Activated naive CD4-positive, alpha-beta T cell treated with anti-CD3 and anti-CD28 coated beads for 36 hours (primary cell): ENCODE results near the gene HSPG2. TPM values are rescaled to one million over a fixed set of nuclear protein-coding genes. Genes with fewer than 3 reads are reported as not detected.
"Not testable (repeated sequence)": the region's sequence is repeated elsewhere in the genome, so short reads cannot be mapped to it uniquely, and the experiment has no call there.

ENCODE experiments used
- CTCF ChIA-PET: fragments of 350-600 bp; sonication (Branson Sonifier 250); formaldehyde crosslinking; loops from one replicate; lab custom pipeline; 2021; ENCODE audit warnings: antibody characterized with exemption; lab: Charles Lee
- DNase-seq: peaks from one replicate; pipeline ENCODE4 v3.0.0-alpha.2; 2020
- H3K27ac Mint-ChIP-seq: one replicate; pipeline ENCODE4 v1.8.0; 2021; ENCODE audit warnings: mild to moderate bottlenecking, mixed read lengths
- H3K27me3 Mint-ChIP-seq: one replicate; pipeline ENCODE4 v1.8.0; 2021; ENCODE audit warnings: low read depth, mixed read lengths
- H3K36me3 Mint-ChIP-seq: one replicate; pipeline ENCODE4 v1.8.0; 2021; ENCODE audit warnings: low read depth, mixed read lengths
- H3K4me1 Mint-ChIP-seq: one replicate; pipeline ENCODE4 v1.8.0; 2021; ENCODE audit warnings: low read depth, mixed read lengths
- H3K4me3 Mint-ChIP-seq: one replicate; pipeline ENCODE4 v1.8.0; 2021; ENCODE audit warnings: mild to moderate bottlenecking, moderate library complexity, mixed read lengths
- H3K9me3 Mint-ChIP-seq: one replicate; pipeline ENCODE4 v1.8.0; 2021; ENCODE audit warnings: mixed read lengths
- intact Hi-C: fragments of 100-400 bp; cut with micrococcal nuclease; formaldehyde crosslinking; loops from one replicate; pipeline ENCODE4 v1.15.1; 2023
- total RNA-seq, 2 experiments: library from RNA; stranded (reverse); gene quantifications; one replicate each; pipeline ENCODE4 v1.2.3, GENCODE V29; 2021

HSPG2 gene
- total RNA-seq, 2 experiments from 2014 or later: 4.5 to 4.9 TPM

GRCh38 chr1:21972973-21973441 is 35.9 kb upstream of the HSPG2 start:
- H3K27ac Mint-ChIP-seq, H3K4me1 Mint-ChIP-seq, H3K4me3 Mint-ChIP-seq, H3K9me3 Mint-ChIP-seq, H3K27me3 Mint-ChIP-seq, H3K36me3 Mint-ChIP-seq, DNase-seq, intact Hi-C loops, CTCF ChIA-PET: not testable (repeated sequence)

- DNase-seq, intact Hi-C loops, H3K4me3 Mint-ChIP-seq, H3K9me3 Mint-ChIP-seq, H3K27me3 Mint-ChIP-seq, H3K27ac Mint-ChIP-seq, CTCF ChIA-PET, H3K4me1 Mint-ChIP-seq, H3K36me3 Mint-ChIP-seq: not testable (repeated sequence)
These were observed 33.4 kb upstream of the HSPG2 start for GRCh38 chr1:21970523-21970922.

GRCh38 chr1:21969066-21969465 is 32.0 kb upstream of the HSPG2 start:
- H3K4me1 Mint-ChIP-seq, H3K9me3 Mint-ChIP-seq, H3K4me3 Mint-ChIP-seq, H3K36me3 Mint-ChIP-seq, H3K27me3 Mint-ChIP-seq, DNase-seq, H3K27ac Mint-ChIP-seq, CTCF ChIA-PET: not testable (repeated sequence)
- intact Hi-C loops: loop anchor here (10.0 kb wide), 1 partner anchor 454 kb away; no protein-coding TSS in a partner anchor

- H3K27me3 Mint-ChIP-seq, H3K36me3 Mint-ChIP-seq, H3K9me3 Mint-ChIP-seq, CTCF ChIA-PET, DNase-seq, H3K4me3 Mint-ChIP-seq, H3K4me1 Mint-ChIP-seq, H3K27ac Mint-ChIP-seq: not testable (repeated sequence)
- intact Hi-C loops: loop anchor here (10.0 kb wide), 1 partner anchor 452 kb away; no protein-coding TSS in a partner anchor
These were observed 30.1 kb upstream of the HSPG2 start for GRCh38 chr1:21967216-21967615.

- intact Hi-C loops: loop anchor here (10.0 kb wide), 1 partner anchor 452 kb away; no protein-coding TSS in a partner anchor
- Mint-ChIP-seq H3K4me1 (peaks cover 3% of the 10 kb centered on the region), H3K27ac (no peak overlapping the region), H3K27me3 (no peaks in the 10 kb centered on the region), H3K9me3 (no peaks in the 10 kb centered on the region), H3K36me3 (no peaks in the 10 kb centered on the region), H3K4me3 (no peak overlapping the region)
- DNase-seq: no peak
- CTCF ChIA-PET: interaction anchor here (0.7 to 0.8 kb wide), 4 partner anchors 11 to 72 kb away, joined by 3 to 4 read pairs (median 4); no protein-coding TSS in a partner anchor
These were observed 29.3 kb upstream of the HSPG2 start for GRCh38 chr1:21966247-21967000.

- peaks cover 3% of the 10 kb centered on the region for H3K4me1 Mint-ChIP-seq
- no peaks in the 10 kb centered on the region for H3K9me3 Mint-ChIP-seq
- CTCF ChIA-PET: interaction anchor here (0.5 to 1.1 kb wide), 9 partner anchors 12 to 1404 kb away, joined by 3 to 6 read pairs (median 4); no protein-coding TSS in a partner anchor
- intact Hi-C loops: loop anchor here (2.0 to 10.0 kb wide), 3 partner anchors 181 to 449 kb away; partner anchors contain the start of gene USP48
- no peaks in the 10 kb centered on the region for H3K36me3 Mint-ChIP-seq
- DNase-seq: peak; percentile 94
- no peak overlapping the region for H3K4me3 Mint-ChIP-seq
- H3K27me3 Mint-ChIP-seq: no peaks in the 10 kb centered on the region
- peak overlapping the region; percentile 11 for H3K27ac Mint-ChIP-seq
These were observed 26.5 kb upstream of the HSPG2 start for GRCh38 chr1:21963477-21964217.

GRCh38 chr1:21961799-21962198 is 24.7 kb upstream of the HSPG2 start:
- H3K27me3 Mint-ChIP-seq: no peaks in the 10 kb centered on the region
- H3K4me1 Mint-ChIP-seq: peaks cover 21% of the 10 kb centered on the region
- H3K36me3 Mint-ChIP-seq: no peaks in the 10 kb centered on the region
- no peak overlapping the region for H3K27ac Mint-ChIP-seq
- intact Hi-C loops: loop anchor here (5.0 to 10.0 kb wide), 2 partner anchors 304 to 447 kb away; no protein-coding TSS in a partner anchor
- no peaks in the 10 kb centered on the region for H3K9me3 Mint-ChIP-seq
- H3K4me3 Mint-ChIP-seq: no peak overlapping the region
- no peak for DNase-seq
- CTCF ChIA-PET: no interaction called here

GRCh38 chr1:21961337-21961736 is 24.2 kb upstream of the HSPG2 start:
- DNase-seq: no peak
- no peaks in the 10 kb centered on the region for H3K36me3 Mint-ChIP-seq
- H3K9me3 Mint-ChIP-seq: no peaks in the 10 kb centered on the region
- H3K27ac Mint-ChIP-seq: no peak overlapping the region
- H3K4me1 Mint-ChIP-seq: peaks cover 26% of the 10 kb centered on the region
- H3K27me3 Mint-ChIP-seq: no peaks in the 10 kb centered on the region
- no peak overlapping the region for H3K4me3 Mint-ChIP-seq
- CTCF ChIA-PET: no interaction called here
- intact Hi-C loops: loop anchor here (5.0 to 10.0 kb wide), 2 partner anchors 304 to 447 kb away; no protein-coding TSS in a partner anchor

- Mint-ChIP-seq H3K27ac (peak overlapping the region; percentile 86), H3K4me1 (peaks cover 29% of the 10 kb centered on the region), H3K27me3 (no peaks in the 10 kb centered on the region), H3K36me3 (no peaks in the 10 kb centered on the region), H3K4me3 (peak overlapping the region; percentile 55), H3K9me3 (no peaks in the 10 kb centered on the region)
- intact Hi-C loops: loop anchor here (2.0 kb wide), 2 partner anchors 20 to 174 kb away; partner anchors contain the start of genes HSPG2 and USP48
- CTCF ChIA-PET: interaction anchor here (0.6 to 1.3 kb wide), 5 partner anchors 9 to 243 kb away, joined by 3 to 5 read pairs (median 3); partner anchors contain the start of gene USP48
- DNase-seq: peak; percentile 69
These were observed 19.8 kb upstream of the HSPG2 start for GRCh38 chr1:21956720-21957552.

GRCh38 chr1:21955501-21956281 is 18.6 kb upstream of the HSPG2 start:
- intact Hi-C loops: loop anchor here (2.0 kb wide), 2 partner anchors 19 to 173 kb away; partner anchors contain the start of genes HSPG2 and USP48
- DNase-seq: peak; percentile 24
- Mint-ChIP-seq H3K27me3 (no peaks in the 10 kb centered on the region), H3K36me3 (no peaks in the 10 kb centered on the region), H3K9me3 (no peaks in the 10 kb centered on the region), H3K4me1 (peaks cover 29% of the 10 kb centered on the region), H3K4me3 (no peak overlapping the region), H3K27ac (peak overlapping the region; percentile 86)
- CTCF ChIA-PET: interaction anchor here (1.3 kb wide), 1 partner anchor 7 kb away, joined by 4 read pairs; no protein-coding TSS in a partner anchor

GRCh38 chr1:21955058-21955457 is 17.9 kb upstream of the HSPG2 start:
- intact Hi-C loops: no loop called here
- CTCF ChIA-PET: no interaction called here
- Mint-ChIP-seq H3K27me3 (no peaks in the 10 kb centered on the region), H3K27ac (no peak overlapping the region), H3K4me3 (no peak overlapping the region), H3K9me3 (no peaks in the 10 kb centered on the region), H3K36me3 (no peaks in the 10 kb centered on the region), H3K4me1 (peaks cover 29% of the 10 kb centered on the region)
- DNase-seq: no peak
